Nephron progenitor cell (in vitro differentiated cells): Measurements from ENCODE around the gene ZBTB22.

Experiments
- DNase-seq: peaks from one replicate; pipeline ENCODE4 v3.0.0; 2021
- H3K27ac Mint-ChIP-seq: 2 replicates; pipeline ENCODE4 v1.8.0; 2021; ENCODE audit warnings: mild to moderate bottlenecking, moderate library complexity, mixed read lengths
- H3K27me3 Mint-ChIP-seq: 2 replicates; pipeline ENCODE4 v1.8.0; 2021; ENCODE audit warnings: mild to moderate bottlenecking, low read depth, mixed read lengths; ENCODE audit not compliant: poor library complexity
- H3K36me3 Mint-ChIP-seq: 2 replicates; pipeline ENCODE4 v1.8.0; 2021; ENCODE audit warnings: low read depth, mixed read lengths
- H3K4me1 Mint-ChIP-seq: 2 replicates; pipeline ENCODE4 v1.8.0; 2021; ENCODE audit warnings: mixed read lengths
- H3K4me3 Mint-ChIP-seq: 2 replicates; pipeline ENCODE4 v1.8.0; 2021; ENCODE audit warnings: mild to moderate bottlenecking, moderate library complexity, mixed read lengths
- H3K9me3 Mint-ChIP-seq: 2 replicates; pipeline ENCODE4 v1.8.0; 2021; ENCODE audit warnings: mild to moderate bottlenecking, moderate library complexity, mixed read lengths
- CTCF ChIP-seq: fragments of 200-600 bp; sonication (generic); IDR thresholded peaks from 2 replicates; pipeline ENCODE4 v1.5.0; 2021; ENCODE audit warnings: antibody characterized with exemption

Gene ZBTB22

GRCh38 chr6:33297956-33298772 is 19.4 kb downstream of the ZBTB22 start:
- Mint-ChIP-seq H3K4me3 (peak overlapping the region; percentile 98), H3K27ac (peak overlapping the region; percentile 100), H3K9me3 (no peaks in the 10 kb centered on the region), H3K36me3 (peaks cover 7% of the 10 kb centered on the region), H3K4me1 (peaks cover 43% of the 10 kb centered on the region), H3K27me3 (peaks cover 3% of the 10 kb centered on the region)
- DNase-seq = peak; percentile 63
- no peak for TF ChIP-seq CTCF

- TF ChIP-seq CTCF = no peak
- Mint-ChIP-seq H3K27ac (peak overlapping the region; percentile 61), H3K4me3 (peak overlapping the region; percentile 98), H3K36me3 (peaks cover 13% of the 10 kb centered on the region), H3K4me1 (peaks cover 43% of the 10 kb centered on the region), H3K9me3 (no peaks in the 10 kb centered on the region), H3K27me3 (no peaks in the 10 kb centered on the region)
- peak; percentile 59 for DNase-seq
Measured at GRCh38 chr6:33297406-33297955, 20.1 kb downstream of the ZBTB22 start.

GRCh38 chr6:33296797-33297405 is 20.6 kb downstream of the ZBTB22 start:
- peak overlapping the region; percentile 98 for H3K4me3 Mint-ChIP-seq
- no peak overlapping the region for H3K27ac Mint-ChIP-seq
- H3K4me1 Mint-ChIP-seq = peaks cover 43% of the 10 kb centered on the region
- peaks cover 13% of the 10 kb centered on the region for H3K36me3 Mint-ChIP-seq
- no peaks in the 10 kb centered on the region for H3K9me3 Mint-ChIP-seq
- DNase-seq = no peak
- no peaks in the 10 kb centered on the region for H3K27me3 Mint-ChIP-seq
- TF ChIP-seq CTCF = no peak

- Mint-ChIP-seq H3K9me3 (no peaks in the 10 kb centered on the region), H3K36me3 (peaks cover 13% of the 10 kb centered on the region), H3K27ac (peak overlapping the region; percentile 86), H3K27me3 (no peaks in the 10 kb centered on the region), H3K4me3 (peak overlapping the region; percentile 98), H3K4me1 (peaks cover 39% of the 10 kb centered on the region)
- TF ChIP-seq CTCF = no peak
- no peak for DNase-seq
Measured at GRCh38 chr6:33295621-33296369, 21.7 kb downstream of the ZBTB22 start.

GRCh38 chr6:33294086-33294823 is 23.3 kb downstream of the ZBTB22 start:
- DNase-seq = no peak
- Mint-ChIP-seq H3K27ac (no peak overlapping the region), H3K9me3 (no peaks in the 10 kb centered on the region), H3K4me1 (peaks cover 43% of the 10 kb centered on the region), H3K27me3 (no peaks in the 10 kb centered on the region), H3K36me3 (peaks cover 13% of the 10 kb centered on the region), H3K4me3 (no peak overlapping the region)
- TF ChIP-seq CTCF = no peak
